Pancreas (tissue), 10 donors: ENCODE results near the gene FGF8. TPM values are rescaled to one million over a fixed set of nuclear protein-coding genes. Genes with fewer than 3 reads are reported as not detected.

Experiments used
- ATAC-seq, 4 donors: fragments of 200-7000 bp; cut with Tn5 transposase; one replicate each; pipeline versions ENCODE4 v1.8.0 to v1.9.1; 2020; ENCODE audit warnings: mild to moderate bottlenecking in 4 of 4, moderate library complexity in 4 of 4
- DNase-seq, 6 donors: peaks; one replicate each; pipeline ENCODE4 v3.0.0-alpha.2; 2020
- FAIRE-seq: peaks from 2 replicates; lab custom pipeline; 2012; peaks lifted over from hg19 to GRCh38; lab: Jason Lieb, UNC
- H3K27ac ChIP-seq, 4 donors: fragments of 200-600 bp; sonication (generic); 1 replicate in 3 of 4; 2 replicates in 1 of 4; pipeline versions ENCODE4 v1.5.0 to v1.8.0; 2020
- H3K27me3 ChIP-seq, 4 donors: fragments of 200-600 bp; one replicate each; pipeline ENCODE4 v1.8.0; 2021
- H3K36me3 ChIP-seq, 3 donors: fragments of 200-600 bp; sonication (generic) in 1 of 3; one replicate each; pipeline versions ENCODE4 v1.5.0 to v1.8.0; 2020 to 2021
- H3K4me1 ChIP-seq, 3 donors: fragments of 200-600 bp; one replicate each; pipeline ENCODE4 v1.8.0; 2021
- H3K4me3 ChIP-seq, 4 donors: fragments of 200-600 bp; sonication (generic) in 2 of 4; one replicate each; pipeline versions ENCODE4 v1.5.0 to v1.8.0; 2020 to 2021
- H3K9me3 ChIP-seq, 4 donors: fragments of 200-600 bp; one replicate each; pipeline ENCODE4 v1.8.0; 2021
- WGBS, 2 donors: extraction: QIAGEN DNeasy Blood & Tissue Kit; methylation state at CpG; one replicate each; pipeline ENCODE4 v1.1.7; 2013; 5-methylcytosine and 5-hydroxymethylcytosine counted together
- intact Hi-C, 3 donors: fragments of 100-400 bp; cut with DNase I; formaldehyde crosslinking; loops; one replicate each; pipeline versions ENCODE4 v1.11.1 to v1.14.2; 2022
- polyA plus RNA-seq, 2 donors: library from polyadenylated mRNA; stranded (reverse); fragments of 200-250 nt; gene quantifications; one replicate each; pipeline ENCODE4 v1.2.3, GENCODE V29; 2013
- total RNA-seq, 6 donors: library from RNA; stranded (reverse); fragmentation: NEBNext Ultra II Directional in 4 of 6; extraction: Animal tissue kit (Norgen Biotek cat#: 25700) in 4 of 6; gene quantifications; one replicate each; pipeline versions ENCODE4 v1.2.1 to v1.2.4, GENCODE V29; 2021 to 2023
- TF ChIP-seq, protein P1 (sequence below), 4 donors: fragments of 200-600 bp; sonication (generic) in 3 of 4; IDR thresholded peaks; one replicate each; pipeline versions ENCODE4 v1.5.0 to v1.8.0; 2021; ENCODE audit warnings: antibody characterized with exemption in 4 of 4
- donor health status: healthy with polysubstance abuse.
- donor health status: DM: no; HTN: no; CAD: no; lungs with moderate emphysema.
- donor health status: DM: no; HTN: no; CAD: no.
- donor health status: control.
- donor health status: control.
- donor health status: Bipolar disorder and iron deficiency.
- donor health status: DM: yes; HTN: yes; CAD: no.
- donor health status: DM: no; HTN: no; CAD: no.
- donor health status: DM: no; HTN: no; CAD: no.
- donor health status: DM: yes; HTN: yes; CAD: no.

The FGF8 gene
- total and polyA plus RNA-seq, 8 donors, result not detected

- no peaks in the 10 kb centered on the region for H3K9me3 ChIP-seq
- intact Hi-C loops, result no loop called here
- FAIRE-seq, result no peak
- peak overlapping the region; percentile 83 to 99 (median 98) for H3K4me3 ChIP-seq
- peak; percentile 27 to 48 (median 40) for ATAC-seq
- WGBS, 2 donors, result 0 to 1% methylated on average over 31 to 44 of the region's 44 CpGs
- H3K36me3 ChIP-seq, result no peaks in the 10 kb centered on the region
- TF ChIP-seq, protein P1, sequence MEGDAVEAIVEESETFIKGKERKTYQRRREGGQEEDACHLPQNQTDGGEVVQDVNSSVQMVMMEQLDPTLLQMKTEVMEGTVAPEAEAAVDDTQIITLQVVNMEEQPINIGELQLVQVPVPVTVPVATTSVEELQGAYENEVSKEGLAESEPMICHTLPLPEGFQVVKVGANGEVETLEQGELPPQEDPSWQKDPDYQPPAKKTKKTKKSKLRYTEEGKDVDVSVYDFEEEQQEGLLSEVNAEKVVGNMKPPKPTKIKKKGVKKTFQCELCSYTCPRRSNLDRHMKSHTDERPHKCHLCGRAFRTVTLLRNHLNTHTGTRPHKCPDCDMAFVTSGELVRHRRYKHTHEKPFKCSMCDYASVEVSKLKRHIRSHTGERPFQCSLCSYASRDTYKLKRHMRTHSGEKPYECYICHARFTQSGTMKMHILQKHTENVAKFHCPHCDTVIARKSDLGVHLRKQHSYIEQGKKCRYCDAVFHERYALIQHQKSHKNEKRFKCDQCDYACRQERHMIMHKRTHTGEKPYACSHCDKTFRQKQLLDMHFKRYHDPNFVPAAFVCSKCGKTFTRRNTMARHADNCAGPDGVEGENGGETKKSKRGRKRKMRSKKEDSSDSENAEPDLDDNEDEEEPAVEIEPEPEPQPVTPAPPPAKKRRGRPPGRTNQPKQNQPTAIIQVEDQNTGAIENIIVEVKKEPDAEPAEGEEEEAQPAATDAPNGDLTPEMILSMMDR (IDR thresholded peaks at IDR 0.05), result no peak
- no peaks in the 10 kb centered on the region for H3K27me3 ChIP-seq
- DNase-seq, result peak; percentile 64 to 87 (median 80)
- H3K27ac ChIP-seq, result peak overlapping the region; percentile 39 to 92 (median 81)
- H3K4me1 ChIP-seq, result peaks cover 10 to 24% (median 15%) of the 10 kb centered on the region in 3 donors
These were observed 41.6 kb upstream of the FGF8 start for GRCh38 chr10:101817337-101818118.

DNA sequence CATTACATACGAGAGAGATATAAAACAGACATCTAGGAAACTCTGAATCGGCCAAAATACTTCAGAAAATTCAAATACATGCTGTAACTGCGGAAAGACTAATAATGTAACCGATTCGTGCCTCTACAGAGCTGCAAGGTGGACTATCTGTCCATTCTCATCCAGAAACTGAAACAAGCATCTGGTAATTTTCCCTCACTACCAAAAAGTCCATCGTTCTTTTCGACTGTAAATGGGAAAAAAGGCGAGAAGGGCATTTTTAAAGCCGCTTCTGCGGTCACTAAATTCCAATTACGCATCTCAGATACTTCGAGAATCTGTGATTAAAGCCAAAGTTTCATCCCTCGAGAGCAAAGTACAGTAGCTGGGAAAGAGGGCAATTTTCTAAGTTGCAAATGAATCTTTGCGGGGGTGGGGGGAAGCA lies 41.0 kb upstream of the FGF8 start:
- H3K36me3 ChIP-seq, result no peaks in the 10 kb centered on the region
- no peak for FAIRE-seq
- peak overlapping the region; percentile 83 to 99 (median 98) for H3K4me3 ChIP-seq
- peaks cover 10 to 24% (median 15%) of the 10 kb centered on the region in 3 donors for H3K4me1 ChIP-seq
- TF ChIP-seq, protein P1 (IDR thresholded peaks at IDR 0.05), result no peak
- no peak for DNase-seq
- no peak for ATAC-seq
- intact Hi-C loops, result no loop called here
- WGBS, 2 donors, result 0 to 1% methylated on average over 14 of the region's 14 CpGs
- no peaks in the 10 kb centered on the region for H3K27me3 ChIP-seq
- peak overlapping the region in 2 of 4 donors; percentile 20 to 88 for H3K27ac ChIP-seq
- no peaks in the 10 kb centered on the region for H3K9me3 ChIP-seq

DNA sequence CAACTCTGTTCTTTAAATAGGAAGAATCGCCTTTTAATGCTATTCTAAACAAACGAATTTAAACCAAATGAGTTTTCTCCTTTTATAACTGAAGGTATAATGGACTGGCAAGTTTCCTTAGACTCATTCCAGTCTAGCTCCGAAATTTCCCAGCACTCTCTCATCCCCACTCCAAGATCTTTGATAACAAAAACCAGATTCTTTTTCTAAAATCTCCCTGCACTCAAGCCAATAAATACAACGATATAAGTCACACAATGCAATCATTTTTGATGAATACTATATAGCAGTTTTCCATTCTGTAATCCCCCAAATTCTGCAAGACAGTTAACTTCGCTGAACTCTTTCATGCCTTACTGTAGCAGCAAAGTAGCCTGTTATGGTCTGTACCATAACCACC lies 40.5 kb upstream of the FGF8 start:
- FAIRE-seq (no peak), ATAC-seq (no peak), DNase-seq (no peak)
- Histone ChIP-seq H3K9me3 (no peaks in the 10 kb centered on the region), H3K36me3 (no peaks in the 10 kb centered on the region), H3K27me3 (no peaks in the 10 kb centered on the region), H3K4me1 (peaks cover 10 to 24% (median 15%) of the 10 kb centered on the region in 3 donors), H3K4me3 (peak overlapping the region; percentile 83 to 99 (median 98)), H3K27ac (peak overlapping the region in 1 of 4 donors; percentile 20)
- WGBS, 2 donors, result 1 to 2% methylated on average over 5 of the region's 5 CpGs
- intact Hi-C loops, result no loop called here
- TF ChIP-seq, protein P1 (IDR thresholded peaks at IDR 0.05), result no peak

- Histone ChIP-seq H3K4me3 (peak overlapping the region in 2 of 4 donors; percentile 83 to 99), H3K4me1 (peaks cover 10 to 24% (median 15%) of the 10 kb centered on the region in 3 donors), H3K27ac (no peak overlapping the region), H3K36me3 (peaks cover 0 to 13% (median 0%) of the 10 kb centered on the region in 3 donors), H3K9me3 (no peaks in the 10 kb centered on the region), H3K27me3 (no peaks in the 10 kb centered on the region)
- ATAC-seq (no peak), DNase-seq (no peak), FAIRE-seq (no peak)
- intact Hi-C loops, result no loop called here
- 79 to 81% methylated on average over 8 of the region's 8 CpGs for WGBS, 2 donors
- TF ChIP-seq, protein P1 (IDR thresholded peaks at IDR 0.05), result no peak
These were observed 38.7 kb upstream of the FGF8 start for GRCh38 chr10:101814466-101815071.
